Upper lobe of left lung (tissue), 6 donors: ENCODE data around the gene SYNJ2. TPM values are rescaled to one million over a fixed set of nuclear protein-coding genes. Genes with fewer than 3 reads are reported as not detected.

ENCODE experiments used
- ATAC-seq, 2 donors: fragments of 200-7000 bp; cut with Tn5 transposase; one replicate each; pipeline ENCODE4 v1.9.1; 2022; ENCODE audit warnings: mild to moderate bottlenecking in 2 of 2, moderate library complexity in 2 of 2; ENCODE audit not compliant: low FRiP score in 2 of 2
- DNase-seq, 2 donors: peaks; one replicate each; pipeline ENCODE4 v3.0.0-alpha.2; 2019 to 2020
- H3K27ac ChIP-seq, 4 donors: fragments of 200-600 bp; sonication (generic); one replicate each; pipeline ENCODE4 v1.5.1; 2016 to 2019
- H3K27me3 ChIP-seq, 4 donors: fragments of 200-600 bp; sonication (generic); one replicate each; pipeline ENCODE4 v1.5.1; 2017 to 2019
- H3K36me3 ChIP-seq, 4 donors: fragments of 200-600 bp; sonication (generic); one replicate each; pipeline ENCODE4 v1.5.1; 2016 to 2019
- H3K4me1 ChIP-seq, 4 donors: fragments of 200-600 bp; sonication (generic); one replicate each; pipeline ENCODE4 v1.5.1; 2018 to 2019
- H3K4me3 ChIP-seq, 4 donors: fragments of 200-600 bp; sonication (generic); one replicate each; pipeline ENCODE4 v1.5.1; 2017 to 2019; ENCODE audit warnings: mild to moderate bottlenecking in 2 of 4, moderate library complexity in 1 of 4
- H3K9me3 ChIP-seq, 4 donors: fragments of 200-600 bp; sonication (generic); one replicate each; pipeline ENCODE4 v1.5.1; 2018 to 2019
- EP300 ChIP-seq, 4 donors: sonication (generic); formaldehyde crosslinking; IDR thresholded peaks; one replicate each; pipeline ENCODE4 v1.5.1; 2017; ENCODE audit warnings: antibody characterized with exemption in 4 of 4, control low read depth in 2 of 4
- POLR2A ChIP-seq, 4 donors: fragments of 450-650 bp; IDR thresholded peaks; one replicate each; pipeline ENCODE4 v1.5.1; 2016 to 2017; ENCODE audit warnings: antibody characterized with exemption in 4 of 4, mild to moderate bottlenecking in 2 of 4
- POLR2AphosphoS5 ChIP-seq, 2 donors: sonication (generic); formaldehyde crosslinking; IDR thresholded peaks; one replicate each; pipeline ENCODE4 v1.5.1; 2017; ENCODE audit warnings: antibody characterized with exemption in 2 of 2
- WGBS, 2 donors: methylation state at CpG; one replicate each; pipeline ENCODE4 v1.1.5; 2017 to 2018; 5-methylcytosine and 5-hydroxymethylcytosine counted together
- total RNA-seq, 6 donors: library from RNA; depleted of rRNA in 4 of 6; stranded (reverse); fragments of >200 nt in 4 of 6; gene quantifications; one replicate each; pipeline versions ENCODE4 v1.1.0 to v1.2.1, GENCODE V29; 2016 to 2021
- TF ChIP-seq, protein P1 (sequence below), 6 experiments: fragments of 450-650 bp in 4 of 6; fragments of 200-600 bp in 2 of 6; sonication (generic) in 2 of 6; IDR thresholded peaks; one replicate each; pipeline ENCODE4 v1.5.1; 2016 to 2019; ENCODE audit warnings: antibody characterized with exemption in 6 of 6
- donor health status: DM: no; HTN: no; CAD: no; lungs with moderate emphysema.
- donor health status: DM: no; HTN: yes; CAD: no; lungs with severe emphysema.

Gene SYNJ2
- total RNA-seq, 6 donors from 2014 or later, result 3.0 to 7.7 (median 4.2) TPM

DNA sequence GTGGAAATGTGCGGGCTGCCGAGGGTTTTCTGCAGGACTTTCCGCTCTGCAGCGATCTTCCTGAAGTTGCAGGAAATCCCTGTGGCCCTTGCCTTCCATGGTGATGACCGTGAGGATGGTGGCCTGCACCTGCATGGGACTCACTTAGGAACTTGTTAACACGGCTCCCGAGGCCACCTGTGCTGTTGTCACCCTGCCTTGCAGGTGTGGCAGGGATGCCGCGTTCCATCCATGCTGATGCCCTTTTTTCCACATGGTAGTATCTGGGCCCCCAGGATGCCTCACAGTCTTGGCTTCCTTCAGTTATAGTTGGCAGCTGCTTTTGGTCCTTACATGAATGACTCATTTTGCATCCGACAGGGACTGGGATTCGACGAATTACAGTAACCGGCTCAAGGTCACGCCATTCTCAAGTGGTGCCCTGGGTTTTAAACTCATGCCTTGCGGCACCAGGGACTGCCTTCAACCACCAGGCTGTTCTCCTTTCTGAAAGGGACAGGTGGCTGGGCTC, 37.2 kb downstream of the SYNJ2 start:
- no peak for ATAC-seq
- H3K4me1 ChIP-seq, result no peaks in the 10 kb centered on the region
- no peak for DNase-seq
- 83 to 96% methylated on average over 10 to 15 of the region's 15 CpGs for WGBS, 2 donors
- no peaks in the 10 kb centered on the region for H3K9me3 ChIP-seq
- H3K27me3 ChIP-seq, result no peaks in the 10 kb centered on the region
- H3K36me3 ChIP-seq, result no peaks in the 10 kb centered on the region
- H3K4me3 ChIP-seq, result no peak overlapping the region
- TF ChIP-seq POLR2AphosphoS5 (IDR thresholded peaks at IDR 0.05) (no peak), POLR2A (IDR thresholded peaks at IDR 0.05) (no peak), EP300 (IDR thresholded peaks at IDR 0.05) (no peak)
- TF ChIP-seq, protein P1, sequence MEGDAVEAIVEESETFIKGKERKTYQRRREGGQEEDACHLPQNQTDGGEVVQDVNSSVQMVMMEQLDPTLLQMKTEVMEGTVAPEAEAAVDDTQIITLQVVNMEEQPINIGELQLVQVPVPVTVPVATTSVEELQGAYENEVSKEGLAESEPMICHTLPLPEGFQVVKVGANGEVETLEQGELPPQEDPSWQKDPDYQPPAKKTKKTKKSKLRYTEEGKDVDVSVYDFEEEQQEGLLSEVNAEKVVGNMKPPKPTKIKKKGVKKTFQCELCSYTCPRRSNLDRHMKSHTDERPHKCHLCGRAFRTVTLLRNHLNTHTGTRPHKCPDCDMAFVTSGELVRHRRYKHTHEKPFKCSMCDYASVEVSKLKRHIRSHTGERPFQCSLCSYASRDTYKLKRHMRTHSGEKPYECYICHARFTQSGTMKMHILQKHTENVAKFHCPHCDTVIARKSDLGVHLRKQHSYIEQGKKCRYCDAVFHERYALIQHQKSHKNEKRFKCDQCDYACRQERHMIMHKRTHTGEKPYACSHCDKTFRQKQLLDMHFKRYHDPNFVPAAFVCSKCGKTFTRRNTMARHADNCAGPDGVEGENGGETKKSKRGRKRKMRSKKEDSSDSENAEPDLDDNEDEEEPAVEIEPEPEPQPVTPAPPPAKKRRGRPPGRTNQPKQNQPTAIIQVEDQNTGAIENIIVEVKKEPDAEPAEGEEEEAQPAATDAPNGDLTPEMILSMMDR (IDR thresholded peaks at IDR 0.05), result no peak
- H3K27ac ChIP-seq, result no peak overlapping the region

- TF ChIP-seq, protein P1 (IDR thresholded peaks at IDR 0.05), result no peak
- TF ChIP-seq EP300 (IDR thresholded peaks at IDR 0.05), result no peak
- TF ChIP-seq POLR2AphosphoS5 (IDR thresholded peaks at IDR 0.05), result no peak
- H3K4me3 ChIP-seq, result no peak overlapping the region
- H3K27ac ChIP-seq, result no peak overlapping the region
- WGBS, 2 donors, result 96 to 98% methylated on average over 5 to 8 of the region's 8 CpGs
- H3K27me3 ChIP-seq, result no peaks in the 10 kb centered on the region
- no peak for DNase-seq
- no peaks in the 10 kb centered on the region for H3K9me3 ChIP-seq
- H3K4me1 ChIP-seq, result no peaks in the 10 kb centered on the region
- ATAC-seq, result peak in 1 of 2 donors; percentile 18
- H3K36me3 ChIP-seq, result no peaks in the 10 kb centered on the region
Measured at GRCh38 chr6:158019416-158019815, 37.8 kb downstream of the SYNJ2 start.

DNA sequence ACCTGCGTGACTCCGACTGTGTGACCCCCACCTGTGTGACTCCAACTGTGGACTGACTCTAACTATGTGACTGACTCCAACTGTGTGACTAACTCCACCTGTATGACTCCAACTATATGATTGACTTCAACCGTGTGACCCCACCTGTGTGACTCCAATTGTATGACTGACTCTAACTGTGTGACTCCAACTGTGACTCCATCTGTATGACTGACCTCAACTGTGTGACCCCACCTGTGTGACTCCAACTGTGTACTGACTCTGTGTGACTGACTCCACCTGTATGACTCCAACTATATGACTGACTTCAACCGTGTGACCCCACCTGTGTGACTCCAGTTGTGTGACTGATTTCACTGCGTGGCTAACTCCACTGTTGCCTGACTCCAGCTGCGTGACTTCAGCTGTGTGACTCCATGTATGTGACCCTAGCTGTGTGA, 38.6 kb downstream of the SYNJ2 start:
- no peaks in the 10 kb centered on the region for H3K4me1 ChIP-seq
- no peaks in the 10 kb centered on the region for H3K36me3 ChIP-seq
- H3K9me3 ChIP-seq, result no peaks in the 10 kb centered on the region
- no peak overlapping the region for H3K27ac ChIP-seq
- ATAC-seq (peak in 1 of 2 donors; percentile 25), DNase-seq (no peak)
- H3K27me3 ChIP-seq, result no peaks in the 10 kb centered on the region
- no peak overlapping the region for H3K4me3 ChIP-seq
- TF ChIP-seq EP300 (IDR thresholded peaks at IDR 0.05), result no peak
- TF ChIP-seq, protein P1 (IDR thresholded peaks at IDR 0.05), result no peak
- WGBS, 2 donors, result 90 to 91% methylated on average over 3 to 6 of the region's 6 CpGs

DNA sequence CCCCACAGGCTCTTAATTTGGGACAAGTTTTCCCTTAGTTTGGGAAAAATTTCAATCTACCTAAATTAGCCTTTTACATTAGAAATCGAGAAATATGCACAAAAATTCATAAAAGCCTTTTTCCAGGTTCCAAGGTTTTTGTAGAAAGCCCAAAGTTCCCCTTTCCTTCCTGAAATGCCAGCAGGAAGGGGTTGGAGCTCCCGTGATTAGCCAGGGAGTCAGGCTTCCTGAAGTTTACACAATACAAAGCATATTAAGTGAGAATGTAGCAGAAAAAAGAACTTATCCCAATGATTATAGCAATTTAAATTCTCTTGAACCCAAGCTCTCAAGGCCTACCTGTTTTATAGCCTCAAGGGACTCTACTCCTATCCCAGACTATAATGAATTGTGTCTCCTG, 39.1 kb downstream of the SYNJ2 start:
- no peak for DNase-seq
- no peak overlapping the region for H3K27ac ChIP-seq

DNA sequence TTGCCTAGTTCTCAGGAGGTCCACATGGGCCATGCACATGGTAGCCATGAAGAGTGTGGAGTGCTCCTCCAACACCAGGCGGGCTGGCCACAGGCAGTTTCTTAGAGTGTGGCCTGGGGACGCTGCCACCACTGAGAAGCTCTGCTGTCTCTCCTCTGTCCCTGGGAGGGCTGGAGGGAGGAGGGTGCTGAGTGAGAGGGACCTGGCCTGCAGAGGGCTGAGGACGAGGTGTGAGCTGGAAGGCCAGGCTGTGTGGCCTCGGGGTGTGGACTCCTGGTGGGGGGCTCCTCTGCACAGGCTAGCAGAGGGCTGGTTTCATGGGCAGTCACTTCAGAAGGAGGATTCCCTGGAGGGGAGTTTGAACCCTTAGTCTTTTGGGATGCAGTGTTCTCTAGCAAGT, 39.7 kb downstream of the SYNJ2 start:
- WGBS, 2 donors, result 84 to 95% methylated on average over 3 to 4 of the region's 4 CpGs
- DNase-seq, result no peak
- no peak overlapping the region for H3K27ac ChIP-seq
- no peaks in the 10 kb centered on the region for H3K27me3 ChIP-seq
- H3K4me1 ChIP-seq, result peaks cover 6 to 8% (median 7%) of the 10 kb centered on the region in 4 donors
- no peaks in the 10 kb centered on the region for H3K9me3 ChIP-seq
- no peak for TF ChIP-seq EP300 (IDR thresholded peaks at IDR 0.05)
- TF ChIP-seq POLR2A (IDR thresholded peaks at IDR 0.05), result no peak
- TF ChIP-seq, protein P1 (IDR thresholded peaks at IDR 0.05), result no peak
- TF ChIP-seq POLR2AphosphoS5 (IDR thresholded peaks at IDR 0.05), result no peak
- H3K36me3 ChIP-seq, result no peaks in the 10 kb centered on the region
- ATAC-seq, result no peak
- H3K4me3 ChIP-seq, result no peak overlapping the region

More for the DNA sequence above, 39.1 kb downstream of the SYNJ2 start:
- Histone ChIP-seq H3K27me3 (no peaks in the 10 kb centered on the region), H3K4me3 (no peak overlapping the region), H3K4me1 (peaks cover under 1 to 2% (median 1%) of the 10 kb centered on the region in 4 donors), H3K9me3 (no peaks in the 10 kb centered on the region), H3K36me3 (no peaks in the 10 kb centered on the region)
- no peak for ATAC-seq
- 77 to 83% methylated on average over 2 of the region's 2 CpGs for WGBS, 2 donors
- TF ChIP-seq POLR2AphosphoS5 (IDR thresholded peaks at IDR 0.05) (no peak), EP300 (IDR thresholded peaks at IDR 0.05) (no peak)
- TF ChIP-seq, protein P1 (IDR thresholded peaks at IDR 0.05), result no peak
